ENCODE measurements around the gene CST7. TPM values are rescaled to one million over a fixed set of nuclear protein-coding genes. Genes with fewer than 3 reads are reported as not detected.
A peak's percentile ranks its signal among the peaks of the same experiment; 100 is the strongest.
"Not testable (repeated sequence)": the region's sequence is repeated elsewhere in the genome, so short reads cannot be mapped to it uniquely, and the experiment has no call there.

Gene CST7
- total RNA-seq, 2 donors from 2014 or later: 5.4 to 10.9 TPM

GRCh38 chr20:24943196-24943595, 5.9 kb upstream of the CST7 start:
- Histone ChIP-seq H3K9me3 (peaks cover 5% of the 10 kb centered on the region), H3K4me3 (no peak overlapping the region), H3K27me3 (replicated peaks; ENCODE audit: insufficient read depth) (no peaks in the 10 kb centered on the region), H3K27ac (no peak overlapping the region), H3K36me3 (no peaks in the 10 kb centered on the region), H3K4me1 (ENCODE audit: control insufficient read depth in 1 of 2, low read depth in 2 of 2) (no peaks in the 10 kb centered on the region)
- DNase-seq (ENCODE audit: low spot score) (no peak), ATAC-seq (ENCODE audit: insufficient number of reproducible peaks, low FRiP score, low read depth) (no peak)
- TF ChIP-seq CTCF (IDR thresholded peaks at IDR 0.05): no peak

GRCh38 chr20:24943731-24944130, 5.3 kb upstream of the CST7 start:
- H3K4me3 ChIP-seq: no peak overlapping the region
- peaks cover 5% of the 10 kb centered on the region for H3K9me3 ChIP-seq
- H3K27ac ChIP-seq: no peak overlapping the region
- no peak for DNase-seq (ENCODE audit: low spot score)
- ATAC-seq (ENCODE audit: insufficient number of reproducible peaks, low FRiP score, low read depth): no peak
- H3K4me1 ChIP-seq (ENCODE audit: control insufficient read depth in 1 of 2, low read depth in 2 of 2): no peaks in the 10 kb centered on the region
- H3K27me3 ChIP-seq (replicated peaks; ENCODE audit: insufficient read depth): no peaks in the 10 kb centered on the region
- no peaks in the 10 kb centered on the region for H3K36me3 ChIP-seq
- no peak for TF ChIP-seq CTCF (IDR thresholded peaks at IDR 0.05)

GRCh38 chr20:24946376-24946775, 2.7 kb upstream of the CST7 start:
- not testable (repeated sequence) for H3K27me3 ChIP-seq (replicated peaks; ENCODE audit: insufficient read depth); H3K4me3 ChIP-seq; H3K36me3 ChIP-seq; H3K4me1 ChIP-seq (ENCODE audit: control insufficient read depth in 1 of 2, low read depth in 2 of 2); DNase-seq (ENCODE audit: low spot score); ATAC-seq (ENCODE audit: insufficient number of reproducible peaks, low FRiP score, low read depth); H3K9me3 ChIP-seq; H3K27ac ChIP-seq

GRCh38 chr20:24948396-24948938, 602 bp upstream of the CST7 start:
- not testable (repeated sequence) for DNase-seq (ENCODE audit: low spot score); ATAC-seq (ENCODE audit: insufficient number of reproducible peaks, low FRiP score, low read depth); H3K27ac ChIP-seq

GRCh38 chr20:24949756-24950127, 673 bp downstream of the CST7 start:
- no peak for TF ChIP-seq CTCF (IDR thresholded peaks at IDR 0.05)
- Histone ChIP-seq H3K27me3 (replicated peaks; ENCODE audit: insufficient read depth) (no peaks in the 10 kb centered on the region), H3K4me3 (peak overlapping the region; percentile 46), H3K4me1 (ENCODE audit: control insufficient read depth in 1 of 2, low read depth in 2 of 2) (no peaks in the 10 kb centered on the region), H3K27ac (no peak overlapping the region), H3K9me3 (peaks cover 5% of the 10 kb centered on the region), H3K36me3 (no peaks in the 10 kb centered on the region)
- no peak for ATAC-seq (ENCODE audit: insufficient number of reproducible peaks, low FRiP score, low read depth)
- no peak for DNase-seq (ENCODE audit: low spot score)

More at GRCh38 chr20:24948396-24948938, 602 bp upstream of the CST7 start:
- not testable (repeated sequence) for H3K27me3 ChIP-seq (replicated peaks; ENCODE audit: insufficient read depth); H3K4me1 ChIP-seq (ENCODE audit: control insufficient read depth in 1 of 2, low read depth in 2 of 2); H3K9me3 ChIP-seq; H3K36me3 ChIP-seq; H3K4me3 ChIP-seq

- TF ChIP-seq CTCF (IDR thresholded peaks at IDR 0.05): no peak
- no peak for DNase-seq (ENCODE audit: low spot score)
- H3K27ac ChIP-seq: no peak overlapping the region
- H3K4me1 ChIP-seq (ENCODE audit: control insufficient read depth in 1 of 2, low read depth in 2 of 2): no peaks in the 10 kb centered on the region
- H3K9me3 ChIP-seq: peaks cover 5% of the 10 kb centered on the region
- H3K4me3 ChIP-seq: peak overlapping the region; percentile 46
- no peaks in the 10 kb centered on the region for H3K27me3 ChIP-seq (replicated peaks; ENCODE audit: insufficient read depth)
- no peaks in the 10 kb centered on the region for H3K36me3 ChIP-seq
- no peak for ATAC-seq (ENCODE audit: insufficient number of reproducible peaks, low FRiP score, low read depth)
Measured at GRCh38 chr20:24950128-24950835, 1.2 kb downstream of the CST7 start.
